Fibroblast of pulmonary artery (primary cell): ENCODE data around the gene ARHGEF5.
"Not testable (repeated sequence)": the region's sequence is repeated elsewhere in the genome, so short reads cannot be mapped to it uniquely, and the experiment has no call there.

ENCODE experiments used
- DNase-seq: peaks from one replicate; pipeline ENCODE4 v3.0.0-alpha.2; 2010; ENCODE audit warnings: low read depth
- H3K4me3 ChIP-seq: replicated peaks from 2 replicates; pipeline ENCODE4 v1.5.1; 2011; ENCODE audit warnings: low read depth, mild to moderate bottlenecking, control low read depth, low read length, moderate library complexity
- TF ChIP-seq, protein P1 (sequence below): IDR thresholded peaks from 2 replicates; pipeline ENCODE4 v1.5.1; 2011; ENCODE audit warnings: mild to moderate bottlenecking, control low read depth, low read length, inconsistent platforms; ENCODE audit errors: missing control alignments

Gene ARHGEF5

DNA sequence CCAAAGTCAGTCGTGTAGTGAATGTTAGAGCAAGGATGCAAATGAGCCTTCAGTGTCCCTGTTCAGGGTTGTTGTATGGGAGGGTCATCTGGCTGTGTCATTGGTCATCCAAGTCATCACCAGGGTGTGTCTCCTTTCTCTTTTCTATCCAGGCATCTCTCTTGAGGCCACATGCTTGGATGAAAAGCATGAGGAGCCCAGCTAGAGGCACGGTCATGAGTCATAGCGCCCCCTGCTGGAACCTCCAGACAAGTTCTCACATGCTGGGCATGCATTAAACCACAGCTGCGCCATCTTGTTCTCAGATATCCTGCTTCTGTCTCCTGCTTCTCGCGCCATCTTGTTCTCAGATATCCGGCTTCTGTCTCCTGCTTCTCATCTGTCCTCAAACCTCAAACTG lies 14.0 kb downstream of the ARHGEF5 start:
- DNase-seq, H3K4me3 ChIP-seq: not testable (repeated sequence)

DNA sequence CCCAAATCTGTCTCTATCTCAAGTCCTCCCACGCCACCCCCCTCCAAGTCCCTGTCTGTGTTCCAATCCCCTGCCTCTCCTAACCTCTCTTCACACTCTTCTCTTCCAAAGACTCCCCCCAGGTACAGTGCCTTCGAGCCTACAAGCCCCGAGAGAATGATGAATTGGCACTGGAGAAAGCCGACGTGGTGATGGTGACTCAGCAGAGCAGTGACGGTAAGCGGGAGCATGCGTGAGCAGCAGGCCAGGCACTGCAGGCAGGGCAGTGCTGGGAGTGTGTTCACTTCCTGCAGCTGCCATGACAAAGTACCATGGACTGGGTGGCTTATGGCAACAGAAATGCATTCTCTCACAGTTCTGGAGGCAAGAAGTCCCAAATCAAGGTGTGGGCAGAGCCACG lies 23.4 kb downstream of the ARHGEF5 start:
- TF ChIP-seq, protein P1, sequence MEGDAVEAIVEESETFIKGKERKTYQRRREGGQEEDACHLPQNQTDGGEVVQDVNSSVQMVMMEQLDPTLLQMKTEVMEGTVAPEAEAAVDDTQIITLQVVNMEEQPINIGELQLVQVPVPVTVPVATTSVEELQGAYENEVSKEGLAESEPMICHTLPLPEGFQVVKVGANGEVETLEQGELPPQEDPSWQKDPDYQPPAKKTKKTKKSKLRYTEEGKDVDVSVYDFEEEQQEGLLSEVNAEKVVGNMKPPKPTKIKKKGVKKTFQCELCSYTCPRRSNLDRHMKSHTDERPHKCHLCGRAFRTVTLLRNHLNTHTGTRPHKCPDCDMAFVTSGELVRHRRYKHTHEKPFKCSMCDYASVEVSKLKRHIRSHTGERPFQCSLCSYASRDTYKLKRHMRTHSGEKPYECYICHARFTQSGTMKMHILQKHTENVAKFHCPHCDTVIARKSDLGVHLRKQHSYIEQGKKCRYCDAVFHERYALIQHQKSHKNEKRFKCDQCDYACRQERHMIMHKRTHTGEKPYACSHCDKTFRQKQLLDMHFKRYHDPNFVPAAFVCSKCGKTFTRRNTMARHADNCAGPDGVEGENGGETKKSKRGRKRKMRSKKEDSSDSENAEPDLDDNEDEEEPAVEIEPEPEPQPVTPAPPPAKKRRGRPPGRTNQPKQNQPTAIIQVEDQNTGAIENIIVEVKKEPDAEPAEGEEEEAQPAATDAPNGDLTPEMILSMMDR: no peak
- no peak for DNase-seq
- H3K4me3 ChIP-seq: no peak overlapping the region

GRCh38 chr7:144379776-144380384 lies 24.7 kb downstream of the ARHGEF5 start:
- no peak for DNase-seq
- no peak overlapping the region for H3K4me3 ChIP-seq
- TF ChIP-seq, protein P1: no peak

DNA sequence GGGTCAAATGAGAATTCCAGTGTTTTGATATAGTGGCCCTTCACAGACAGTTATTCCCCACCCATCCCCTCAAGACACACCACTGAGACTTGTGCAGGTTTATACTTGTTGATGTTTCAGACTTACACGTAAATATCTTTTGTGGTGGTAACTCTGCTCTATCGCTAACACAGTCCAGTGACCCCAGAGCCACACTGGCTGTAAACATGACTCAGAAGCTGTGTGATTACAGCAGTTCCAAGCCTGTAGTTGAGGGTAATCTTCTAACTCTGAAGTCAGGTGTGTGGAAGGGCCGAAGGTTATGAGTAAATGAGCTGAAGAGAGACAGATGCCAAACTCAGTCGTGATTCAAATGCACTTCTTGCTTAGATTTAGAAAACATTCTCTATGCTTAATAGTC lies 28.9 kb downstream of the ARHGEF5 start:
- no peak overlapping the region for H3K4me3 ChIP-seq
- peak; percentile 25 for DNase-seq
- TF ChIP-seq, protein P1: no peak

GRCh38 chr7:144384555-144385245 lies 29.5 kb downstream of the ARHGEF5 start:
- no peak overlapping the region for H3K4me3 ChIP-seq
- peak; percentile 52 for DNase-seq
- TF ChIP-seq, protein P1: no peak

- TF ChIP-seq, protein P1: no peak
- H3K4me3 ChIP-seq: no peak overlapping the region
- DNase-seq: peak; percentile 84
Observed at GRCh38 chr7:144386741-144387140, 31.5 kb downstream of the ARHGEF5 start.

DNA sequence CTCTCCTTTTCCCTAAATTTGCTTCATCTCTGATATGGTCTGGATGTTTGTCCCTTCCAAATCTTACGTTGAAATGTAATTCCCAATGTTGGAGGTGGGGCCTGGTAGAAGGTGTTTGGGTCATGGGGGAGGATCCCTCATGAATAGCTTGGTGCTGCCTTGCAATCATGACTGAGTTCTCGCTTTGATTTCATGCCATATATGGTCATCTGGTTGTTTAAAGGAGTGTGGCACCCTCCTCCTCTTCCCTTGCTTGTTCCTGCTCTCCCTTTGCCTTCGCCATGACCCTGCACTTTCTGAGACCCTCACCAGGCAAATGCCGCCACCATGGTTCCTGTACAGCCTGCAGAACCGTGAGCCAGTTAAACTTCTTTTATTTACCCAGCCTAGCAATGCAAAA lies 33.7 kb downstream of the ARHGEF5 start:
- TF ChIP-seq, protein P1: no peak
- H3K4me3 ChIP-seq: no peak overlapping the region
- DNase-seq: peak; percentile 20
